Thoracic aorta (tissue), 2 donors: ENCODE results near the gene NUP153. TPM values are rescaled to one million over a fixed set of nuclear protein-coding genes. Genes with fewer than 3 reads are reported as not detected.
"Not testable (repeated sequence)": the region's sequence is repeated elsewhere in the genome, so short reads cannot be mapped to it uniquely, and the experiment has no call there.

ENCODE experiments used
- ATAC-seq: fragments of 150-250 bp; one replicate; pipeline ENCODE4 v1.8.0; 2017; ENCODE audit warnings: low read depth; ENCODE audit not compliant: insufficient number of reproducible peaks, low FRiP score
- DNase-seq: peaks from one replicate; pipeline ENCODE4 v3.0.0-alpha.2; 2020; ENCODE audit warnings: low spot score
- H3K27ac ChIP-seq, 2 donors: fragments of 200-600 bp; sonication (generic); 1 replicate in 1 of 2; 2 replicates in 1 of 2; pipeline ENCODE4 v1.5.1; 2016; ENCODE audit warnings: mild to moderate bottlenecking in 2 of 2, moderate library complexity in 2 of 2
- H3K27me3 ChIP-seq: fragments of 200-600 bp; sonication (generic); replicated peaks from 2 replicates; pipeline ENCODE4 v1.6.0; 2016; ENCODE audit warnings: mild to moderate bottlenecking; ENCODE audit not compliant: insufficient read depth
- H3K36me3 ChIP-seq: fragments of 200-600 bp; sonication (generic); one replicate; pipeline ENCODE4 v1.5.1; 2016
- H3K4me1 ChIP-seq, 2 donors: fragments of 200-600 bp; sonication (generic); 1 replicate in 1 of 2; 2 replicates in 1 of 2; pipeline versions ENCODE4 v1.5.1 to v1.6.0; 2016; ENCODE audit warnings: low read depth in 2 of 2, mild to moderate bottlenecking in 1 of 2; ENCODE audit not compliant: control insufficient read depth in 1 of 2
- H3K4me3 ChIP-seq: fragments of 200-600 bp; sonication (generic); 2 replicates; pipeline ENCODE4 v1.5.1; 2016; ENCODE audit warnings: mild to moderate bottlenecking
- H3K9me3 ChIP-seq: fragments of 200-600 bp; sonication (generic); 2 replicates; pipeline ENCODE4 v1.5.1; 2016
- total RNA-seq, 2 donors: library from RNA; depleted of rRNA; stranded (reverse); fragments of >200 nt; gene quantifications; one replicate each; pipeline versions ENCODE4 v1.1.0 to v1.2.3, GENCODE V29; 2016
- TF ChIP-seq, protein P1 (sequence below): fragments of 200-600 bp; sonication (generic); IDR thresholded peaks from one replicate; pipeline ENCODE4 v1.5.1; 2019; ENCODE audit warnings: antibody characterized with exemption

Gene NUP153
- total RNA-seq, 2 donors from 2014 or later: 31.5 to 44.6 TPM

GRCh38 chr6:17710331-17710730, 3.6 kb upstream of the NUP153 start:
- Histone ChIP-seq H3K4me1 (peaks cover 9 to 10% of the 10 kb centered on the region in 2 donors), H3K27me3 (no peaks in the 10 kb centered on the region), H3K27ac (no peak overlapping the region), H3K4me3 (no peak overlapping the region), H3K9me3 (no peaks in the 10 kb centered on the region), H3K36me3 (no peaks in the 10 kb centered on the region)
- DNase-seq (no peak), ATAC-seq (no peak)
- TF ChIP-seq, protein P1, sequence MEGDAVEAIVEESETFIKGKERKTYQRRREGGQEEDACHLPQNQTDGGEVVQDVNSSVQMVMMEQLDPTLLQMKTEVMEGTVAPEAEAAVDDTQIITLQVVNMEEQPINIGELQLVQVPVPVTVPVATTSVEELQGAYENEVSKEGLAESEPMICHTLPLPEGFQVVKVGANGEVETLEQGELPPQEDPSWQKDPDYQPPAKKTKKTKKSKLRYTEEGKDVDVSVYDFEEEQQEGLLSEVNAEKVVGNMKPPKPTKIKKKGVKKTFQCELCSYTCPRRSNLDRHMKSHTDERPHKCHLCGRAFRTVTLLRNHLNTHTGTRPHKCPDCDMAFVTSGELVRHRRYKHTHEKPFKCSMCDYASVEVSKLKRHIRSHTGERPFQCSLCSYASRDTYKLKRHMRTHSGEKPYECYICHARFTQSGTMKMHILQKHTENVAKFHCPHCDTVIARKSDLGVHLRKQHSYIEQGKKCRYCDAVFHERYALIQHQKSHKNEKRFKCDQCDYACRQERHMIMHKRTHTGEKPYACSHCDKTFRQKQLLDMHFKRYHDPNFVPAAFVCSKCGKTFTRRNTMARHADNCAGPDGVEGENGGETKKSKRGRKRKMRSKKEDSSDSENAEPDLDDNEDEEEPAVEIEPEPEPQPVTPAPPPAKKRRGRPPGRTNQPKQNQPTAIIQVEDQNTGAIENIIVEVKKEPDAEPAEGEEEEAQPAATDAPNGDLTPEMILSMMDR: no peak

- DNase-seq (no peak), ATAC-seq (no peak)
- Histone ChIP-seq H3K4me1 (peaks cover 9 to 11% of the 10 kb centered on the region in 2 donors), H3K4me3 (no peak overlapping the region), H3K36me3 (no peaks in the 10 kb centered on the region), H3K27ac (no peak overlapping the region), H3K9me3 (no peaks in the 10 kb centered on the region), H3K27me3 (no peaks in the 10 kb centered on the region)
- TF ChIP-seq, protein P1: no peak
These were observed 2.8 kb upstream of the NUP153 start for GRCh38 chr6:17709476-17709875.

DNA sequence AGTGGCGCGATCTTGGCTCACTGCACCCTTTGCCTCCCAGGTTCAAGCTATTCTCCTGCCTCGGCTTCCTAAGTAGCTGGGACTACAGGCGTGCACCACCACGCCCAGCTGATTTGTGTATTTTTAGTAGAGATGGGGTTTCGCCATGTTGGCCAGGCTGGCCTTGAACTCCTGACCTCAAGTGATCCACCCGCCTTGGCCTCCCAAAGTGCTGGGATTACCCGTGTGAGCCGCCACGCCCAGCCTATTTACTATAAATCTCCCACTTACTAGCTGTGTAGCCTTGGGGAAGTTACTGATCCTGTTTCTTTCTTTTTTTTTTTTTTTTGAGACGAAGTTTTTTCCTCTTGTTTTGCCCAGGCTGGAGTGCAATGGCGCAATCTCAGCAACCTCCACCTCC, 1.3 kb upstream of the NUP153 start:
- not testable (repeated sequence) for H3K27ac ChIP-seq, H3K27me3 ChIP-seq, H3K36me3 ChIP-seq, DNase-seq, ATAC-seq, H3K9me3 ChIP-seq, H3K4me3 ChIP-seq
- H3K4me1 ChIP-seq: peaks cover 12 to 24% of the 10 kb centered on the region in 2 donors

- Histone ChIP-seq H3K9me3 (no peaks in the 10 kb centered on the region), H3K36me3 (no peaks in the 10 kb centered on the region), H3K27me3 (no peaks in the 10 kb centered on the region), H3K4me3 (peak overlapping the region; percentile 99), H3K27ac (peak overlapping the region; percentile 98 to 100), H3K4me1 (peaks cover 19 to 31% of the 10 kb centered on the region in 2 donors)
- ATAC-seq (no peak), DNase-seq (no peak)
- TF ChIP-seq, protein P1: no peak
These were observed 586 bp upstream of the NUP153 start for GRCh38 chr6:17707371-17707651.

DNA sequence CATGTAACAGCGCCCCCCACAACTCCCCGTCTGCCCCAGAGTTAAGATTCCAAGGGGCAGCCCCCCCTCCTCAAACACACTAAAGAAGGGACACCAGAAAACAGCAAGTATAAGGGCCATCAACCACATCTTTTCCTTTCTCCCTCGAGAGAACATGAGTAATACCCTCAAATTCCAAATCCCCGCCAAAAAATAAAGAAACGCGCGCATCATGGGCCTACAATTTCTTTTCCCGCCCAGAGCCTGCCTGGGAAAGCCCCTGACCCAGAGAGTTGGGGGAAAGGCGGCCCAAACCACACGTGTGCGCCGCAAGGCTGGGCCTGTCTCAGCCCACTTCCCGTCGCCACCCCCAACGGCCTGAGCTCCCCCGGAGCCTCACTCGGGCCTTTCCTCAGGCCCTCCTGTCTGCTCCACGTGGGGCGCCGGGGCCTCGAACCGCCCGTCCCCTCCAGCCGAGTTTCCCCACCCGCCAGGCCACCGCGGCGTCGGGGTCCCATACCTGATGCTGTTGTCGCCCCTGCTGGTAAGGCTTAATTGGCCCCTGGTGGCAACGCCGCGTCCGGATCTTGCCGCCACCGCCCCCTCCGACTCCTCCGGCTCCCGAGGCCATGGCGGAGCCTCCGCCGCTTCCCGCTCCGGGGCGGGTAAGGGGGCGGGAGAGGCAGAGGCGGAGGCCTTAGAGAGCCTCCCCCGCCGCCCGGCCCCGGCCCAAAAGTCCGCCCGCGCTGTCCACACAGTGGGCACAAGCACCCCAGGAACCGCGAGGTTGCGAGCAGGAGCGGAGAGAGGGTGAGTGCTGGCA, 746 bp downstream of the NUP153 start:
- peak; percentile 34 for ATAC-seq

More for the DNA sequence above, 746 bp downstream of the NUP153 start:
- Histone ChIP-seq H3K4me3 (peak overlapping the region; percentile 99), H3K36me3 (no peaks in the 10 kb centered on the region), H3K27ac (peak overlapping the region; percentile 98 to 100), H3K9me3 (no peaks in the 10 kb centered on the region), H3K4me1 (peaks cover 24 to 42% of the 10 kb centered on the region in 2 donors), H3K27me3 (no peaks in the 10 kb centered on the region)
- peak; percentile 6 for DNase-seq
- TF ChIP-seq, protein P1: no peak
